Cardiac septum (tissue), 1 donor: ENCODE data around the gene NMT2. TPM values are rescaled to one million over a fixed set of nuclear protein-coding genes. Genes with fewer than 3 reads are reported as not detected.

Experiments
- total RNA-seq: library from RNA; stranded (reverse); fragmentation: NEBNext Ultra II Directional; extraction: Animal tissue kit (Norgen Biotek cat#: 25700); gene quantifications from one replicate; pipeline ENCODE4 v1.2.1, GENCODE V29; 2021
- donor health status: DM: no; HTN: no; CAD: no.

The NMT2 gene
- total RNA-seq, 1 donor from 2014 or later = 11.0 TPM

Other genes starting within 250 kb of the NMT2 start
- gene DCLRE1C, start 214.6 kb downstream of the NMT2 start, total RNA-seq = 3.2 TPM
- 0.54 TPM for gene MEIG1, start 209.3 kb downstream of the NMT2 start, total RNA-seq
- gene OLAH, start 124.8 kb downstream of the NMT2 start, total RNA-seq = not detected
- not detected for gene ACBD7, start 79.9 kb downstream of the NMT2 start, total RNA-seq
- gene RPP38, start 71.3 kb downstream of the NMT2 start, total RNA-seq = 8.0 TPM
- 8.3 TPM for gene FAM171A1, start 202.6 kb upstream of the NMT2 start, total RNA-seq